Bone marrow (tissue), 2 donors: ENCODE results near the gene GPC6.

Experiments
- DNase-seq, 2 donors: peaks; one replicate each; lab custom pipeline; 2025; lab: John Stamatoyannopoulos, UW

Gene GPC6

GRCh38 chr13:94050686-94051085 is 824.1 kb downstream of the GPC6 start:
- no peak for DNase-seq

GRCh38 chr13:94053986-94054593 is 827.5 kb downstream of the GPC6 start:
- DNase-seq = no peak

GRCh38 chr13:94056362-94056990 is 829.9 kb downstream of the GPC6 start:
- no peak for DNase-seq

- DNase-seq = no peak
Measured at GRCh38 chr13:94057618-94058186, 831.1 kb downstream of the GPC6 start.

- DNase-seq = no peak
Measured at GRCh38 chr13:94058821-94059360, 832.3 kb downstream of the GPC6 start.

- DNase-seq = no peak
Measured at GRCh38 chr13:94061301-94061700, 834.7 kb downstream of the GPC6 start.

DNA sequence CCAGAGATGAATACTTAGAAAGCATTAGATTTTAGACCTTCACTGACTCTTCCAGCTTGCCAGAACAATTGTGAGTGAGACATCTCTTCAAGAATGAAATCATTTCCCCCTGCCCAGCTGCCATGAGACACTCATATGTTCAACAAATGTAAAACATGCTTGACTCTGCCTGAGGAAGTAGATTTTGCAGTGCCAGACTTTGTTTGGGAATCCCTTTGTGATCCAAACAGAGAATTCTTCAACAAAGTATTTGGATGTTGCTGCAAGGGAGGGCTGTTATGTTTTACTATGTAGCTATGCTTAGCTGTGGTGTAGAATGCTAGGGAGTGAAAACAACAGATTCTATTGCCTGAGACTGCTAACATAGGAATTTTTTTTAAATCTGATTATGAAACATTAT is 836.5 kb downstream of the GPC6 start:
- no peak for DNase-seq

GRCh38 chr13:94063848-94064247 is 837.2 kb downstream of the GPC6 start:
- no peak for DNase-seq

- DNase-seq = no peak
Measured at GRCh38 chr13:94065741-94066140, 839.1 kb downstream of the GPC6 start.

DNA sequence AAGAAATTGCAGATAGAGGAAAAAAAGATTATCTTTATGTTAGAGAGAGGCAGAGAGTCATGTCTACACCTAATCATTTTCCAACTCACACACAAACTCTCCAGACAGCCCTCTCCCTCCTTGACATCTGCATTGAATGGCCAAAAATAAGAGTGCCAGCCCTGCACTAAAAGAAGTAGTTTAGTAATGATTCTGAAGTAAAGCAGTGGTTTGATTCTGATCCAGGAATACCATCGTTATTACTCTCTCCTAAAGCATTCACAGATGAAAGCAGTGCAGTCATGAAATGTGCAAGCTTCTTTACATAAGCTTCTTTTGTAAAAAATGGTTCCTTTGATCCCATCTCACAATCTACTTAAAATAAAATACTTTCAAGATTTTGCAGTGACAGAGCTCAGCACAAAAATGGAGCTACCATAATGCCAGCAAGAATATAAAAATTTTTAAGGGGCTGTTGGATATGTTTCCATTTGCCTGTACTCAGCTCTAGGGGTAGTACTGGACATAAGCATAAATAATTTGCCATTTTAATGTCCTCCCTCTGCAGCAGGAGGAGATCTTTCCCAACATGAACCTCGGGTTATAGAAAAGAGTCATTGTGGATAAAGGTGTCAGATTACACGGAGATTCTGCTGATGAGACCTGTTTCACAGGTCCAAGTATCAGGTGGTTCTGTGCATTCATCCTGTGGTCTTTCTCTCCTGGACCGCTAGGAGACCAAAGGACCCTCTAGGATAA is 846.6 kb downstream of the GPC6 start:
- no peak for DNase-seq

DNA sequence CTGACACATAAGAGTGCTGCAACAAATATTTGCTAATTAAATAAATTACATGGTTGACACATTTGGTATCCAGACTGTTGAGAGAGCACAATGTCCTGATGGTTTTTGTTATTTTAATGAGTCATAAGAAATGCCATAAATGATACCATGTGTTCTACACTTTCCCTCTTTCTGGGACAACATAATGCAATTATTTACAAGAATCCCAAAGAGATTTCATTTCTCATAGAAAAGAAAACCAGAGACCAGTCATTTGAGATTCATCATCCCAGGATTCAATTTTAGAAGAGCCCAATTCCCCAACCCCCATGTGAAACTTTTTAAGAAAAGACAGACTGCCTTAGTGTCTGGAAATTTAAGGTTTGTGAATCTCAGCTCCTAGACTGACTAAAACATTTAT is 853.3 kb downstream of the GPC6 start:
- DNase-seq = no peak

DNA sequence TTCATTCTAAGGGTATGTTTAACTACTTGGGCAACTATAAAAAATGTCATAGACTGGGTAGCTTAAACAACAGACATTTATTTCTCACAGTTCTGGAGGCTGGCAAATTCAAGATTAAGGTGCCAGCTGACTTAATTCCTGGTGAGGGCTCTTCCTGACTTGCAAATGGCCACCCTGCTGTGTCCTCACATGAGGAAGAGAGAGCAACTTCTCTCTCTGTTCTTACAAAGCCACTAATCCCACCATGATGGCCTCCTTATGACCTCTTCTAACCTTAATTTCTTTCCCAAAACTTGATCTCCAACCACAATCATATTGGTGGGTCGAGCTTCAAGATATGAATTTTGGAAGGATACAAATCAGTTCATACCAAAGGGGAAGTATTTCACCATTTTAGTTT is 853.9 kb downstream of the GPC6 start:
- no peak for DNase-seq

GRCh38 chr13:94087100-94087499 is 860.5 kb downstream of the GPC6 start:
- DNase-seq = no peak

- DNase-seq = no peak
Measured at GRCh38 chr13:94088742-94089141, 862.1 kb downstream of the GPC6 start.

GRCh38 chr13:94090773-94091480 is 864.3 kb downstream of the GPC6 start:
- no peak for DNase-seq

DNA sequence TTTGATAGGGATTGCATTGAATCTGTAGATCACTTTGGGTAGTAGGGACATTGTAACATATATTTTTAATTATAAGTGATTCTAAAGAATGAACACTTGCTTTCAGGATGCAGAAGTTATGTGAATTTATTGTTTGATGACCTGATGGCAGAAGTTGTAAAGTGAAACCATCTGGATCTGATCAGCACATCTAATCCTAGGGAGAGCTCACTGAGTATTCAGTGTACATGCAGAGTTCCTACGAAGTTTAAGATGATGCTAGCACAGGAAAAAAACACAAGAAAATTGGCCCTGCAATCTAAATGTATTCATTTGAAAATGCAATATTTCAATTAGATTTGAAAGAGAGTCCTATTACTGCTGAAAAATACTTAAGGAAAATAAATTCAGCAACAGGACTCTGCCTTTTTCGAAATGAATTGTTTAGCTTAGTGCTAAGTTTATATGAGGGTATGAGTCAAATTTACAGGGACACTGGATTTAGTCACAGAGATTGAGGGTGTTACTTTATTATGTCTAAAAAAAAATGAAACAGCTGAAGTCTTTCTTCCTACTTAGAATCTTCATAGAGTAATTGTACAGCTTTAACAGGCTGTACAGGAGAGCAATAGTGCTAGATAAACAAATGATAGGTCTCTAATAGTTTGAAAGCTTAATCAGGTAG is 867.2 kb downstream of the GPC6 start:
- DNase-seq = no peak

- no peak for DNase-seq
Measured at GRCh38 chr13:94109715-94110374, 883.2 kb downstream of the GPC6 start.

DNA sequence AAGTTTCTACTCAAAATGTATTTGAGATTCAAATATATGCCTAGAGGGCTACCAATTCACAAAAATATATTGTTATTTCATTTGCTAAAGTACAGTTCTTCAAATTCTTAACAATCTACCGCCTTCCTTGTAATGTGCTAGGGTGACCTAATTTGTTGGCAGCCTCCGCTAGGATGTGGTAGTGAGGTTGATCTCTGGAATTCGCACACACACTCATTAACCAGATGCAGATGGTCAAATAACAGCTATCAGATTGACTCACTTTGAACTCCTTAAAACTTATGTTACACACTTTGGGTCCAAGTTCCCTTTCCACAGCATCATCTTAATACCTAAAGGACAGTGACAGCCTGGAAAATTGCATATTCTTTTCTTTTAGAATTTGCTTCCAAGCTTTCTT is 885.6 kb downstream of the GPC6 start:
- DNase-seq = no peak

DNA sequence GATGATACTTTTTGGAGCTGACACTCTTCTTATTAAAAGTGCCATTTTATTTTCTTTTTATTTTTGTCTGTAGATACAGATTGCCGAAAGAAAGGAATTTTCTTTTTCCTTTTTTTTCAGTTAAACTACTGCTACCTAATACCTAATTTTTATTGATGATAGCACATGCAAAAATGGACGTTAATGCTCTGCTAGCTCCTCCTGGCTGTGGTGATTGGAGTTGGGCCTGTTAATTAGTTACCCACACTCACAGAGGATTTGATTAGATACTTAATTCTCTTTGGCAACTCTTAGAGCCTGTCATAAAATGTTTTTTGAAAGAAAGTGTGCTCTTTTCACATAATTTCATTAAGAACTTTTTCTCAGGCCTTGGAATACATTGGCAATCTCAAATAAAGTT is 886.1 kb downstream of the GPC6 start:
- DNase-seq = no peak

DNA sequence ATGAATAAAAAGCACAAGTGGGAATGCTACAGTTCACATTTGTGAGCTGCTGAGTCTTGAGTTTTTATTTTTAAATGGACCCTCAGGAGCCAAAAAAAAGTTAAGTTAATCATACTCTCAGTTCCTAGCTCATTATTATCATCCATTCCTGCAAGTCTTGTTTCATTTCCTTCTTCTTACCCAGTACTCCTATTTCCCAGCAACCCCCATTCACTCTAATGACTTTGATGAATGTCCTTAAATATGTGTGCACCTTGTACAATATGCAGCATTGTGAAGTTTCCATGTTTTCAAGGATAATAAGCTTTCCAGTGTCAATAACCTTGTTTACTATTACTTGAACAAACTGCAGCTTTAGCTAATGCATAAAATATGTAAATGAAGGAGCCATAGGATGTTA is 886.6 kb downstream of the GPC6 start:
- DNase-seq = no peak

- DNase-seq = no peak
Measured at GRCh38 chr13:94114166-94114565, 887.6 kb downstream of the GPC6 start.
